H1 (cell line): Measurements from ENCODE around the gene PLXDC2. TPM values are rescaled to one million over a fixed set of nuclear protein-coding genes. Genes with fewer than 3 reads are reported as not detected.

Experiments used
- CTCF ChIA-PET: fragments of 300-600 bp; sonication (Branson Sonifier 250); formaldehyde crosslinking; loops from one replicate; lab custom pipeline; 2021; ENCODE audit not compliant: partially characterized antibody; lab: Charles Lee
- POLR2A ChIA-PET: fragments of 300-600 bp; sonication (Branson Sonifier 250); formaldehyde crosslinking; loops from one replicate; lab custom pipeline; 2021; ENCODE audit warnings: inconsistent platforms; ENCODE audit not compliant: partially characterized antibody; lab: Charles Lee
- DNase-seq, 2 experiments: peaks; one replicate each; pipeline versions ENCODE4 v3.0.0 to v3.0.0-alpha.2; 2010 to 2022; ENCODE audit warnings: low spot score in 2 of 2, low read depth in 1 of 2, mixed read lengths in 1 of 2
- FAIRE-seq: peaks from 2 replicates; lab custom pipeline; 2011; peaks lifted over from hg19 to GRCh38; lab: Jason Lieb, UNC
- H2AFZ ChIP-seq: 2 replicates; pipeline ENCODE4 v1.8.1; 2012; ENCODE audit warnings: low read length, inconsistent platforms
- H2AK5ac ChIP-seq: 2 replicates; pipeline ENCODE4 v1.6.1; 2013; ENCODE audit warnings: low read depth, low read length
- H2BK120ac ChIP-seq: replicated peaks from 2 replicates; pipeline ENCODE3; 2013; ENCODE audit warnings: low read depth, low read length, inconsistent platforms
- H2BK12ac ChIP-seq: 2 replicates; pipeline ENCODE4 v1.6.1; 2013; ENCODE audit warnings: low read depth, low read length
- H2BK15ac ChIP-seq: 2 replicates; pipeline ENCODE4 v1.6.1; 2013; ENCODE audit warnings: low read length
- H2BK20ac ChIP-seq: 2 replicates; pipeline ENCODE4 v1.6.1; 2013; ENCODE audit warnings: low read length
- H2BK5ac ChIP-seq: 2 replicates; pipeline ENCODE4 v1.6.1; 2013; ENCODE audit warnings: low read depth, low read length
- H3K14ac ChIP-seq: 2 replicates; pipeline ENCODE4 v1.6.1; 2013; ENCODE audit warnings: inconsistent platforms; ENCODE audit not compliant: insufficient read length
- H3K18ac ChIP-seq: 2 replicates; pipeline ENCODE4 v1.6.1; 2013; ENCODE audit warnings: low read length; ENCODE audit errors: extremely low read depth
- H3K23ac ChIP-seq: 2 replicates; pipeline ENCODE4 v1.6.1; 2013; ENCODE audit warnings: inconsistent platforms; ENCODE audit not compliant: insufficient read length
- H3K23me2 ChIP-seq: 2 replicates; pipeline ENCODE4 v1.6.1; 2013; ENCODE audit warnings: low read depth, low read length
- H3K27ac ChIP-seq: 2 replicates; pipeline ENCODE4 v1.6.1; 2011; ENCODE audit warnings: low read depth, low read length, inconsistent platforms
- H3K27me3 ChIP-seq, 4 experiments: replicated peaks in 1 of 4; 1 replicate in 1 of 4; 2 replicates in 3 of 4; pipeline versions ENCODE4 v1.6.1 to v1.8.1; 2011 to 2013; ENCODE audit warnings: low read length in 3 of 4, mild to moderate bottlenecking in 3 of 4, inconsistent platforms in 2 of 4, mixed read lengths in 2 of 4, moderate library complexity in 1 of 4; ENCODE audit not compliant: control insufficient read depth in 3 of 4, insufficient read depth in 3 of 4; ENCODE audit errors: extremely low read depth in 1 of 4
- H3K36me3 ChIP-seq, 4 experiments: 2 replicates each; pipeline versions ENCODE4 v1.6.1 to v1.8.1; 2011 to 2013; ENCODE audit warnings: mild to moderate bottlenecking in 4 of 4, low read length in 3 of 4, moderate library complexity in 2 of 4, control low read depth in 1 of 4, inconsistent platforms in 1 of 4; ENCODE audit not compliant: insufficient read depth in 4 of 4, control insufficient read depth in 2 of 4
- H3K4ac ChIP-seq: replicated peaks from 2 replicates; pipeline ENCODE3; 2013; ENCODE audit warnings: low read length, low read depth, mixed read lengths, inconsistent platforms; ENCODE audit not compliant: insufficient read length
- H3K4me1 ChIP-seq, 4 experiments: replicated peaks in 1 of 4; 1 replicate in 1 of 4; 2 replicates in 3 of 4; pipeline versions ENCODE4 v1.6.1 to v1.8.1; 2011 to 2013; ENCODE audit warnings: low read length in 3 of 4, inconsistent platforms in 2 of 4, mixed read lengths in 1 of 4; ENCODE audit not compliant: insufficient read depth in 4 of 4, control insufficient read depth in 3 of 4
- H3K4me2 ChIP-seq, 2 experiments: 2 replicates each; pipeline versions ENCODE4 v1.6.1 to v1.8.1; 2011 to 2013; ENCODE audit warnings: low read depth in 2 of 2, low read length in 2 of 2, control low read depth in 1 of 2, inconsistent platforms in 1 of 2, mild to moderate bottlenecking in 1 of 2; ENCODE audit not compliant: insufficient read depth in 1 of 2
- H3K4me3 ChIP-seq, 4 experiments: fragments of 200-600, 300-600 bp in 1 of 4; sonication (generic), shearing (Covaris generic), sonication (Bioruptor Twin) in 1 of 4; 2 replicates each; pipeline versions ENCODE4 v1.5.1 to v1.8.1; 2011 to 2016; ENCODE audit warnings: low read length in 4 of 4, low read depth in 3 of 4, control low read depth in 2 of 4, inconsistent platforms in 2 of 4, mild to moderate bottlenecking in 2 of 4, mixed read lengths in 1 of 4, moderate library complexity in 1 of 4; ENCODE audit not compliant: insufficient read depth in 2 of 4; ENCODE audit errors: extremely low read depth in 1 of 4
- H3K56ac ChIP-seq: replicated peaks from 2 replicates; pipeline ENCODE3; 2013; ENCODE audit warnings: low read depth, mild to moderate bottlenecking, mixed read lengths, low read length, inconsistent platforms; ENCODE audit not compliant: insufficient read length
- H3K79me1 ChIP-seq: 2 replicates; pipeline ENCODE4 v1.6.1; 2013; ENCODE audit warnings: low read depth, low read length, control low read depth
- H3K79me2 ChIP-seq, 2 experiments: 2 replicates each; pipeline versions ENCODE4 v1.6.1 to v1.8.1; 2012 to 2013; ENCODE audit warnings: low read length in 2 of 2, mild to moderate bottlenecking in 2 of 2, inconsistent platforms in 1 of 2; ENCODE audit not compliant: insufficient read depth in 2 of 2, control insufficient read depth in 1 of 2
- H3K9ac ChIP-seq, 4 experiments: replicated peaks in 1 of 4; 1 replicate in 1 of 4; 2 replicates in 3 of 4; pipeline versions ENCODE4 v1.6.1 to v1.8.1; 2011 to 2013; ENCODE audit warnings: low read depth in 3 of 4, low read length in 3 of 4, control low read depth in 2 of 4, mild to moderate bottlenecking in 2 of 4, moderate library complexity in 2 of 4, inconsistent platforms in 1 of 4; ENCODE audit errors: extremely low read depth in 1 of 4
- H3K9me3 ChIP-seq, 2 experiments: 2 replicates each; pipeline versions ENCODE4 v1.6.1 to v1.8.1; 2012 to 2013; ENCODE audit warnings: mild to moderate bottlenecking in 2 of 2, moderate library complexity in 2 of 2, control low read depth in 1 of 2, inconsistent platforms in 1 of 2, low read depth in 1 of 2, low read length in 1 of 2, mixed read lengths in 1 of 2; ENCODE audit not compliant: insufficient read depth in 2 of 2
- H4K20me1 ChIP-seq, 2 experiments: replicated peaks in 1 of 2; 2 replicates each; pipeline versions ENCODE3 to v1.8.1; 2011 to 2013; ENCODE audit warnings: inconsistent platforms in 2 of 2, low read length in 2 of 2, mild to moderate bottlenecking in 1 of 2; ENCODE audit not compliant: insufficient read depth in 2 of 2, control insufficient read depth in 1 of 2
- H4K5ac ChIP-seq: 2 replicates; pipeline ENCODE4 v1.6.1; 2013; ENCODE audit warnings: low read length, low read depth, mixed read lengths, inconsistent platforms; ENCODE audit not compliant: insufficient read length
- H4K8ac ChIP-seq: 2 replicates; pipeline ENCODE4 v1.8.0; 2013; ENCODE audit warnings: mild to moderate bottlenecking, moderate library complexity, low read length, inconsistent platforms; ENCODE audit not compliant: insufficient read depth; ENCODE audit errors: extremely low read depth
- H4K91ac ChIP-seq: replicated peaks from 2 replicates; pipeline ENCODE3; 2013; ENCODE audit warnings: low read length, mixed read lengths, inconsistent platforms; ENCODE audit not compliant: insufficient read length
- CHD1 ChIP-seq: IDR thresholded peaks from 2 replicates; pipeline ENCODE4 v1.6.1; 2012; ENCODE audit warnings: low read depth, low read length, improper control_type of control experiment
- EP300 ChIP-seq, 2 experiments: IDR thresholded peaks; 1 replicate in 1 of 2; 2 replicates in 1 of 2; pipeline ENCODE4 v1.6.1; 2011 to 2012; ENCODE audit warnings: low read depth in 2 of 2, low read length in 2 of 2, mild to moderate bottlenecking in 2 of 2, borderline replicate concordance in 1 of 2, inconsistent platforms in 1 of 2, moderate library complexity in 1 of 2
- EZH2 ChIP-seq: fragments of 200-600 bp; sonication (generic); IDR thresholded peaks from 2 replicates; pipeline ENCODE4 v1.7.1; 2012; ENCODE audit warnings: low read depth, mild to moderate bottlenecking, moderate library complexity, low read length, inconsistent platforms; ENCODE audit not compliant: severe bottlenecking
- GABPA ChIP-seq: IDR thresholded peaks from 2 replicates; pipeline ENCODE4 v1.6.1; 2011; ENCODE audit warnings: mild to moderate bottlenecking, low read length, moderate library complexity, borderline replicate concordance; ENCODE audit not compliant: insufficient read depth
- JUND ChIP-seq: IDR thresholded peaks from 2 replicates; pipeline ENCODE4 v1.6.1; 2011; ENCODE audit warnings: mild to moderate bottlenecking, improper control_type of control experiment, low read length
- POLR2AphosphoS5 ChIP-seq: IDR thresholded peaks from 2 replicates; pipeline ENCODE4 v1.6.1; 2011; ENCODE audit warnings: low read depth, low read length
- POU5F1 ChIP-seq: IDR thresholded peaks from 2 replicates; pipeline ENCODE4 v1.6.1; 2011; ENCODE audit warnings: low read depth, mild to moderate bottlenecking, low read length, moderate library complexity
- TCF12 ChIP-seq: IDR thresholded peaks from 2 replicates; pipeline ENCODE4 v1.6.1; 2011; ENCODE audit warnings: low read depth, mild to moderate bottlenecking, low read length
- WGBS, 2 experiments: shearing (Covaris generic) in 1 of 2; methylation state at CpG; one replicate each; pipeline versions ENCODE4 v1.1.6 to v1.1.7; 2013 to 2015; ENCODE audit warnings: low lambda C conversion rate in 2 of 2, mixed read lengths in 2 of 2, inconsistent platforms in 1 of 2, low coverage in 1 of 2, missing lambda C conversion rate in 1 of 2; ENCODE audit not compliant: insufficient replicate concordance in 2 of 2, insufficient coverage in 1 of 2, insufficient read length in 1 of 2; ENCODE audit errors: extremely low coverage in 1 of 2, missing lambda C conversion rate in 1 of 2; 5-methylcytosine and 5-hydroxymethylcytosine counted together
- polyA plus RNA-seq, 7 experiments: library from polyadenylated mRNA; depleted of rRNA in 3 of 7; stranded (reverse) in 5 of 7; unstranded in 2 of 7; fragments of >200 nt in 5 of 7; fragments of 200-250 nt in 2 of 7; gene quantifications; 1 replicate in 5 of 7; 2 replicates in 1 of 7; 4 replicates in 1 of 7; pipeline versions ENCODE4 v1.2.1 to v1.2.3, GENCODE V29; 2011 to 2013; ENCODE audit warnings: missing spikeins in 2 of 7, mixed read lengths in 2 of 7
- total RNA-seq: library from RNA; stranded (reverse); fragmentation: NEBNext Ultra II Directional; extraction: Animal tissue kit (Norgen Biotek cat#: 25700); gene quantifications from 2 replicates; pipeline ENCODE4 v1.2.1, GENCODE V29; 2021
- TF ChIP-seq, protein P1 (sequence below), 3 experiments: IDR thresholded peaks; 1 replicate in 2 of 3; 2 replicates in 1 of 3; pipeline versions ENCODE4 v1.5.1 to v1.6.1; 2011; ENCODE audit warnings: low read length in 3 of 3, mild to moderate bottlenecking in 3 of 3, inconsistent platforms in 2 of 3, low read depth in 1 of 3, moderate library complexity in 1 of 3; ENCODE audit not compliant: insufficient read depth in 1 of 3; ENCODE audit errors: control extremely low read depth in 1 of 3

PLXDC2 gene
- total and polyA plus RNA-seq, 2 of the 8 experiments (the other 6 are each of a cell fraction or from before 2014, with no cell fraction given): 23.0 to 40.5 TPM

GRCh38 chr10:20300735-20301134 is 484.5 kb downstream of the PLXDC2 start:
- H3K27me3 ChIP-seq: no peaks in the 10 kb centered on the region
- H3K9ac ChIP-seq: no peak overlapping the region
- FAIRE-seq (no peak), DNase-seq (no peak)
- no peak overlapping the region for H4K91ac ChIP-seq
- H3K4ac ChIP-seq: no peak overlapping the region
- H4K8ac ChIP-seq: no peak overlapping the region
- H4K5ac ChIP-seq: no peak overlapping the region
- H2BK120ac ChIP-seq: no peak overlapping the region
- H2AFZ ChIP-seq: no peak overlapping the region
- ChIA-PET POLR2A (no interaction called here), CTCF (no interaction called here)
- no peak overlapping the region for H3K14ac ChIP-seq
- H4K20me1 ChIP-seq: no peaks in the 10 kb centered on the region
- no peak overlapping the region for H3K4me2 ChIP-seq
- peaks cover 27 to 31% of the 10 kb centered on the region in 2 experiments for H3K9me3 ChIP-seq
- H2BK5ac ChIP-seq: no peak overlapping the region
- H3K79me2 ChIP-seq: no peaks in the 10 kb centered on the region
- H3K23me2 ChIP-seq: no peaks in the 10 kb centered on the region
- no peak overlapping the region for H3K27ac ChIP-seq
- no peak overlapping the region for H2BK20ac ChIP-seq
- H3K4me3 ChIP-seq: no peak overlapping the region
- H3K36me3 ChIP-seq: peaks cover 0 to 12% (median 0%) of the 10 kb centered on the region in 4 experiments; a peak in 3 of 8 replicates
- no peak overlapping the region for H3K56ac ChIP-seq
- no peak overlapping the region for H2BK12ac ChIP-seq
- no peaks in the 10 kb centered on the region for H3K79me1 ChIP-seq
- no peak overlapping the region for H2AK5ac ChIP-seq
- no peak overlapping the region for H3K23ac ChIP-seq
- H3K18ac ChIP-seq: no peak overlapping the region
- H3K4me1 ChIP-seq: no peaks in the 10 kb centered on the region
- 84% methylated on average over 2 of the region's 2 CpGs; no CpG with 5 or more reads in 1 of the 2 experiments for WGBS, 2 experiments
- TF ChIP-seq EP300 (IDR thresholded peaks at IDR 0.05; ENCODE audit: borderline replicate concordance in 1 of 2, low read depth in 2 of 2, low read length in 2 of 2) (no peak), POU5F1 (no peak), CHD1 (no peak), GABPA (no peak), TCF12 (no peak), POLR2AphosphoS5 (no peak), EZH2 (no peak), JUND (no peak)
- TF ChIP-seq, protein P1, sequence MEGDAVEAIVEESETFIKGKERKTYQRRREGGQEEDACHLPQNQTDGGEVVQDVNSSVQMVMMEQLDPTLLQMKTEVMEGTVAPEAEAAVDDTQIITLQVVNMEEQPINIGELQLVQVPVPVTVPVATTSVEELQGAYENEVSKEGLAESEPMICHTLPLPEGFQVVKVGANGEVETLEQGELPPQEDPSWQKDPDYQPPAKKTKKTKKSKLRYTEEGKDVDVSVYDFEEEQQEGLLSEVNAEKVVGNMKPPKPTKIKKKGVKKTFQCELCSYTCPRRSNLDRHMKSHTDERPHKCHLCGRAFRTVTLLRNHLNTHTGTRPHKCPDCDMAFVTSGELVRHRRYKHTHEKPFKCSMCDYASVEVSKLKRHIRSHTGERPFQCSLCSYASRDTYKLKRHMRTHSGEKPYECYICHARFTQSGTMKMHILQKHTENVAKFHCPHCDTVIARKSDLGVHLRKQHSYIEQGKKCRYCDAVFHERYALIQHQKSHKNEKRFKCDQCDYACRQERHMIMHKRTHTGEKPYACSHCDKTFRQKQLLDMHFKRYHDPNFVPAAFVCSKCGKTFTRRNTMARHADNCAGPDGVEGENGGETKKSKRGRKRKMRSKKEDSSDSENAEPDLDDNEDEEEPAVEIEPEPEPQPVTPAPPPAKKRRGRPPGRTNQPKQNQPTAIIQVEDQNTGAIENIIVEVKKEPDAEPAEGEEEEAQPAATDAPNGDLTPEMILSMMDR (IDR thresholded peaks at IDR 0.05; ENCODE audit: control extremely low read depth in 1 of 3, insufficient read depth in 1 of 3, low read depth in 1 of 3, low read length in 3 of 3): no peak
- H2BK15ac ChIP-seq: no peak overlapping the region
